Spleen (tissue), 11 donors: ENCODE measurements around the gene AIRE. TPM values are rescaled to one million over a fixed set of nuclear protein-coding genes. Genes with fewer than 3 reads are reported as not detected.

Experiments used
- DNase-seq: peaks from one replicate; pipeline ENCODE4 v3.0.0-alpha.2; 2020
- H3K27ac ChIP-seq, 8 donors: fragments of 200-600 bp; sonication (generic) in 7 of 8; 1 replicate in 4 of 8; 2 replicates in 4 of 8; pipeline versions ENCODE4 v1.5.0 to v1.8.0; 2016 to 2021; ENCODE audit warnings: inconsistent platforms in 4 of 8, mild to moderate bottlenecking in 4 of 8, moderate library complexity in 1 of 8
- H3K27me3 ChIP-seq, 7 donors: fragments of 200-600 bp; sonication (generic) in 6 of 7; replicated peaks in 1 of 7; 1 replicate in 4 of 7; 2 replicates in 3 of 7; pipeline versions ENCODE4 v1.5.0 to v1.8.0; 2016 to 2021; ENCODE audit warnings: inconsistent platforms in 3 of 7, mild to moderate bottlenecking in 1 of 7
- H3K36me3 ChIP-seq, 6 donors: fragments of 200-600 bp; sonication (generic) in 5 of 6; 1 replicate in 4 of 6; 2 replicates in 2 of 6; pipeline versions ENCODE4 v1.5.0 to v1.8.0; 2016 to 2021; ENCODE audit warnings: inconsistent platforms in 2 of 6
- H3K4me1 ChIP-seq, 6 donors: fragments of 200-600 bp; sonication (generic) in 5 of 6; 1 replicate in 3 of 6; 2 replicates in 3 of 6; pipeline versions ENCODE4 v1.5.0 to v1.8.0; 2016 to 2021; ENCODE audit warnings: inconsistent platforms in 3 of 6
- H3K4me3 ChIP-seq, 8 donors: fragments of 200-600 bp; sonication (generic) in 7 of 8; 1 replicate in 4 of 8; 2 replicates in 4 of 8; pipeline versions ENCODE4 v1.5.0 to v1.8.0; 2016 to 2021; ENCODE audit warnings: inconsistent platforms in 4 of 8, mild to moderate bottlenecking in 4 of 8, moderate library complexity in 2 of 8
- H3K9me3 ChIP-seq, 8 donors: fragments of 200-600 bp; sonication (generic) in 7 of 8; 1 replicate in 4 of 8; 2 replicates in 4 of 8; pipeline versions ENCODE4 v1.5.0 to v1.8.0; 2016 to 2021; ENCODE audit warnings: inconsistent platforms in 4 of 8
- CTCF ChIP-seq, 11 experiments: fragments of 200-600 bp in 7 of 11; fragments of 450-650 bp in 4 of 11; sonication (generic) in 4 of 11; IDR thresholded peaks in 8 of 11; conservative IDR thresholded peaks in 3 of 11; 1 replicate in 7 of 11; 2 replicates in 4 of 11; pipeline versions ENCODE4 v1.4.0 to v1.8.0; 2016 to 2021; ENCODE audit warnings: antibody characterized with exemption in 11 of 11, inconsistent platforms in 4 of 11, mild to moderate bottlenecking in 1 of 11
- POLR2A ChIP-seq, 3 donors: fragments of 450-650 bp; IDR thresholded peaks; one replicate each; pipeline ENCODE4 v1.5.1; 2017; ENCODE audit warnings: antibody characterized with exemption in 3 of 3, mild to moderate bottlenecking in 1 of 3
- POLR2AphosphoS5 ChIP-seq, 3 donors: sonication (generic); formaldehyde crosslinking; IDR thresholded peaks; one replicate each; pipeline ENCODE4 v1.5.1; 2017; ENCODE audit warnings: antibody characterized with exemption in 3 of 3
- WGBS, 5 donors: extraction: QIAGEN DNeasy Blood & Tissue Kit in 3 of 5; methylation state at CpG; one replicate each; pipeline versions ENCODE4 v1.1.5 to v1.1.7; 2013 to 2018; 5-methylcytosine and 5-hydroxymethylcytosine counted together
- intact Hi-C: fragments of 100-400 bp; cut with DNase I; formaldehyde crosslinking; loops from one replicate; pipeline ENCODE4 v1.15.0; 2023; ENCODE audit warnings: low total_unique reads
- polyA plus RNA-seq, 3 donors: library from polyadenylated mRNA; stranded (reverse); fragments of 200-250 nt; gene quantifications; one replicate each; pipeline ENCODE4 v1.2.1, GENCODE V29; 2013
- total RNA-seq, 7 donors: library from RNA; depleted of rRNA in 3 of 7; stranded (reverse); fragments of >200 nt in 3 of 7; fragmentation: NEBNext Ultra II Directional in 4 of 7; extraction: Animal tissue kit (Norgen Biotek cat#: 25700) in 4 of 7; gene quantifications; one replicate each; pipeline versions ENCODE4 v1.1.0 to v1.2.1, GENCODE V29; 2016 to 2021
- donor health status: healthy with polysubstance abuse.
- donor health status: DM: no; HTN: no; CAD: no; lungs with moderate emphysema.
- donor health status: DM: no; HTN: no; CAD: no.
- donor health status: Bipolar disorder and iron deficiency.
- donor health status: healthy.
- donor health status: DM: no; HTN: no; CAD: no.
- donor health status: DM: yes; HTN: yes; CAD: no.

Gene AIRE
- total and polyA plus RNA-seq, 10 donors: 0.08 to 0.16 (median 0.10) TPM; not detected in 6

DNA sequence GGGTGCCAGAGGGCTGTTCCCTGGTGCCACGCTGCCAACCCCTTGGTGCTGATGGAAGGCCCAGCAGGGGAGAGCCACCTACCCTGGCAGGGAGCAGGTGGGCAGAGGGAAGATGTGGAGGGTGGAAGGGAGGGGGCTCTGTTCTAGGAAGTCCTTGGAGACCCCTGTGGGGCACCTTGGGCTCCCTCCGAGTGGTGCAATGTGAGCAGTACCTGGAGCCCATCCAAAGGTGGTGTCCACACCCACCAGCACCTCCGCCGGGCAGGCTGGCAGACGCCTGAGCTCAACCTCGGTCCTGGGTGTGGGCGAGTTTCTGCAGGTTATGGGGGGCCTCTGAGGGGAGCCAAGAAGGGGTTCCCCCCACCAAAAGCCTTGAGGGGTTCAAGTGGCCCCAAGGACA, 12.6 kb upstream of the AIRE start:
- H3K27ac ChIP-seq: no peak overlapping the region
- WGBS, 5 donors: 74 to 96% (median 87%) methylated on average over 6 to 7 of the region's 7 CpGs
- H3K4me1 ChIP-seq: no peaks in the 10 kb centered on the region
- H3K36me3 ChIP-seq: no peaks in the 10 kb centered on the region
- H3K9me3 ChIP-seq: no peaks in the 10 kb centered on the region
- TF ChIP-seq POLR2A (IDR thresholded peaks at IDR 0.05) (no peak), POLR2AphosphoS5 (IDR thresholded peaks at IDR 0.05) (no peak), CTCF (IDR thresholded peaks at IDR 0.05 in 8 of 11, conservative IDR thresholded peaks at IDR 0.05 in 3 of 11) (no peak)
- H3K27me3 ChIP-seq: no peaks in the 10 kb centered on the region
- intact Hi-C loops: no loop called here
- peak; percentile 49 for DNase-seq
- H3K4me3 ChIP-seq: no peak overlapping the region

GRCh38 chr21:44275041-44275440, 10.6 kb upstream of the AIRE start:
- 71 to 89% (median 77%) methylated on average over 5 of the region's 5 CpGs for WGBS, 5 donors
- TF ChIP-seq POLR2AphosphoS5 (IDR thresholded peaks at IDR 0.05) (no peak), POLR2A (IDR thresholded peaks at IDR 0.05) (no peak), CTCF (IDR thresholded peaks at IDR 0.05 in 8 of 11, conservative IDR thresholded peaks at IDR 0.05 in 3 of 11) (no peak)
- peak; percentile 19 for DNase-seq

DNA sequence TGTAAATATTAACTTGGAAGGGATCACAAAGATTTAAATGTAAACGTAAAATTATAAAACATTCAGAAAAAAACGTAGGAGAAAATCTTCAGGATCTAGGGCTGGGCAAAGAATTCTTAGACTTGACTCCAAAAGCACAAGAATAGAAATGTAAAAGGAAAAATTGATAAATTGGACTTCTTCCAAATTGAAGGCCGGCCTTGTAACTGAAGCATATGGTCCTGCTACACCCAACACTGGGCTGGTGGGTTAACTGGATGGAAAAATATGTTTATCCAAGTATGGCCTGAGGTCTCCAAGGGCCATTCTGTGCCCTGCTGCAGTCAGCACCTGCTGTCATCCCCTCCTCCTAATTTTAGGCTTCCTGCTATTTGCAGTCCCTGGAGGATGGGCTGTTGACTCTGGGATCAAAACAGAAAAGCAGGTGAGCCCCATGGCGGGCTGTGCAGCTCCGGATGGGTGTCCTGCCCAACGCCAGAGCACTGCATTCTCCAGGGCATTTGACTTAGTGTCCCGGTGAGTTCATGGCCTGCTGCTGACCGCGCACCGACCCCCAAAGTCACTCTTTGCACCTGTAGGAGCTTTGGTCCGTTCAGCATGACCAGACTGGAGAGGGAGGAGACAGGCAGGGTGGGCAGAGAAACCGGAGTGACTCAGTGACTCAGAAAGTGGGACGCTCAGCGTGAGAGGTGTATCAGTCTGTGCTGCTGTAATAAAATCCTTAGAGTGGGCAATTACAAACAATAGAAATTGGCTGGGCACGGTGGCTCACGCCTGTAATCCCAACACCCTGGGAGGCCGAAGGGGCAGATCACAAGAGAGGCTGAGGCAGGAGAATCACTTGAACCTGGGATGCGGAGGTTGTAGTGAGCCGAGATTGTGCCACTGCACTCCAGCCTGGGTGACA, 6.1 kb upstream of the AIRE start:
- 74 to 87% (median 83%) methylated on average over 19 of the region's 19 CpGs for WGBS, 5 donors
- Histone ChIP-seq H3K4me3 (no peak overlapping the region), H3K9me3 (no peaks in the 10 kb centered on the region), H3K27ac (no peak overlapping the region), H3K4me1 (no peaks in the 10 kb centered on the region), H3K27me3 (peaks cover 0 to 2% (median 0%) of the 10 kb centered on the region in 7 donors), H3K36me3 (no peaks in the 10 kb centered on the region)
- intact Hi-C loops: no loop called here
- no peak for TF ChIP-seq CTCF (IDR thresholded peaks at IDR 0.05 in 8 of 11, conservative IDR thresholded peaks at IDR 0.05 in 3 of 11)
- no peak for TF ChIP-seq POLR2AphosphoS5 (IDR thresholded peaks at IDR 0.05)
- DNase-seq: peak; percentile 51

More at GRCh38 chr21:44275041-44275440, 10.6 kb upstream of the AIRE start:
- no peak overlapping the region for H3K27ac ChIP-seq
- no peaks in the 10 kb centered on the region for H3K27me3 ChIP-seq
- intact Hi-C loops: no loop called here
- no peaks in the 10 kb centered on the region for H3K4me1 ChIP-seq
- H3K4me3 ChIP-seq: no peak overlapping the region
- no peaks in the 10 kb centered on the region for H3K9me3 ChIP-seq
- no peaks in the 10 kb centered on the region for H3K36me3 ChIP-seq

DNA sequence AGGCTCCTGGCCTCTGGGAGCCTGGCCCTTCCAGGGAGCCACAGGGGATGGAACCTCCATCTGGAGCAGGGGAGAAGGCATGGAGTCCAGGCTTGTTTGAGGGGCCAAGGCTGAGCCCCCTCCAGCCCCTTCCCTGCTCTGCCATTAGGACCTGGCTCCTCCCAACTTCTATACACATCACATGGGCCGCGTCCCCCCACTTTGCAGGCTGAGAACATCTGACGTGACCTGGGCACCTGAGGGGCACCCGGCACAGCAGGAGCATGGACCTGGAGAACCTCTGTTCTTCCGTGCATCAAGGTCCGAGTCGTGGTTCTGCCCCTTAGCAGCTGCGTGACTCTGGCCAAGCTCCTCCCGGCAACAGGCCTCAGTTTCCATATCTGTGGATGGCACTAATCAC, 3.9 kb upstream of the AIRE start:
- no peaks in the 10 kb centered on the region for H3K9me3 ChIP-seq
- intact Hi-C loops: no loop called here
- H3K4me3 ChIP-seq: no peak overlapping the region
- H3K36me3 ChIP-seq: no peaks in the 10 kb centered on the region
- TF ChIP-seq POLR2AphosphoS5 (IDR thresholded peaks at IDR 0.05): no peak
- WGBS, 5 donors: 92 to 98% (median 96%) methylated on average over 8 to 9 of the region's 9 CpGs
- H3K27me3 ChIP-seq: peaks cover 0 to 24% (median 13%) of the 10 kb centered on the region in 7 donors
- H3K27ac ChIP-seq: no peak overlapping the region
- peaks cover 0 to 9% (median 3%) of the 10 kb centered on the region in 6 donors for H3K4me1 ChIP-seq
- DNase-seq: peak; percentile 60
